Suprapubic skin (tissue), 4 donors: ENCODE results near the gene MYMX. TPM values are rescaled to one million over a fixed set of nuclear protein-coding genes. Genes with fewer than 3 reads are reported as not detected.
"Not testable (repeated sequence)": the region's sequence is repeated elsewhere in the genome, so short reads cannot be mapped to it uniquely, and the experiment has no call there.

Source experiments
- DNase-seq, 2 donors: peaks; one replicate each; pipeline ENCODE4 v3.0.0-alpha.2; 2019; ENCODE audit warnings: low spot score in 2 of 2
- H3K27ac ChIP-seq: fragments of 200-600 bp; sonication (generic); one replicate; pipeline ENCODE4 v1.5.1; 2019
- H3K27me3 ChIP-seq: fragments of 200-600 bp; sonication (generic); one replicate; pipeline ENCODE4 v1.5.1; 2019
- H3K36me3 ChIP-seq: fragments of 200-600 bp; sonication (generic); one replicate; pipeline ENCODE4 v1.5.1; 2019
- H3K4me1 ChIP-seq: fragments of 200-600 bp; sonication (generic); one replicate; pipeline ENCODE4 v1.5.1; 2019
- H3K4me3 ChIP-seq: fragments of 200-600 bp; sonication (generic); one replicate; pipeline ENCODE4 v1.5.1; 2019; ENCODE audit warnings: mild to moderate bottlenecking
- H3K9me3 ChIP-seq: fragments of 200-600 bp; sonication (generic); one replicate; pipeline ENCODE4 v1.5.1; 2019
- EP300 ChIP-seq: sonication (generic); formaldehyde crosslinking; IDR thresholded peaks from one replicate; pipeline ENCODE4 v1.6.1; 2017; ENCODE audit warnings: antibody characterized with exemption
- POLR2A ChIP-seq, 2 donors: fragments of 450-650 bp; IDR thresholded peaks; one replicate each; pipeline ENCODE4 v1.6.1; 2017; ENCODE audit warnings: antibody characterized with exemption in 2 of 2, mild to moderate bottlenecking in 2 of 2, moderate library complexity in 2 of 2
- POLR2AphosphoS5 ChIP-seq, 3 donors: sonication (generic); formaldehyde crosslinking; IDR thresholded peaks; one replicate each; pipeline ENCODE4 v1.6.1; 2017; ENCODE audit warnings: antibody characterized with exemption in 3 of 3
- WGBS: methylation state at CpG from one replicate; pipeline ENCODE4 v1.1.5; 2018; 5-methylcytosine and 5-hydroxymethylcytosine counted together
- total RNA-seq, 4 donors: library from RNA; depleted of rRNA; stranded (reverse); fragments of >200 nt; gene quantifications; one replicate each; pipeline ENCODE4 v1.1.0, GENCODE V29; 2016
- TF ChIP-seq, protein P1 (sequence below), 2 donors: fragments of 200-600 bp in 1 of 2; fragments of 450-650 bp in 1 of 2; sonication (generic) in 1 of 2; IDR thresholded peaks; one replicate each; pipeline ENCODE4 v1.5.1; 2016 to 2019; ENCODE audit warnings: antibody characterized with exemption in 2 of 2, mild to moderate bottlenecking in 1 of 2, moderate library complexity in 1 of 2

Gene MYMX
- total RNA-seq, 4 donors from 2014 or later = not detected

DNA sequence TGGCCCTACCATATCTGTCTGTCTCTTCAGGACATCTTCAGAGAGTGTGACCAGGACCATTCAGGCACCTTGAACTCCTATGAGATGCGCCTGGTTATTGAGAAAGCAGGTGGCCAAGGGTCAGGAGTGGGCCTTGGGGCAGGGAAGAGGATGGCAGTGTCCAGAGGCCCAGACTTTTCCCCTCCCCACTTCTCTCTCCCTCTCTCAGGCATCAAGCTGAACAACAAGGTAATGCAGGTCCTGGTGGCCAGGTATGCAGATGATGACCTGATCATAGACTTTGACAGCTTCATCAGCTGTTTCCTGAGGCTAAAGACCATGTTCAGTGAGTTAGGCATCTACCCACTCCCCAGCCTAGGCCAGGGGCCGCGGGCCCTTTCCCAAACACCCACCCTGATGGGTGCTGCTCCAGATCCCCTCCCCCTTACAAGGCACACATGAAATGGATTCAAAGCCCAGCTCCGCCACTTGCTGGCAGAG is 33.8 kb upstream of the MYMX start:
- Histone ChIP-seq H3K27me3 (no peaks in the 10 kb centered on the region), H3K4me3 (no peak overlapping the region), H3K4me1 (peaks cover 27% of the 10 kb centered on the region), H3K36me3 (no peaks in the 10 kb centered on the region), H3K9me3 (no peaks in the 10 kb centered on the region), H3K27ac (no peak overlapping the region)
- TF ChIP-seq POLR2A (IDR thresholded peaks at IDR 0.05) = no peak
- TF ChIP-seq, protein P1, sequence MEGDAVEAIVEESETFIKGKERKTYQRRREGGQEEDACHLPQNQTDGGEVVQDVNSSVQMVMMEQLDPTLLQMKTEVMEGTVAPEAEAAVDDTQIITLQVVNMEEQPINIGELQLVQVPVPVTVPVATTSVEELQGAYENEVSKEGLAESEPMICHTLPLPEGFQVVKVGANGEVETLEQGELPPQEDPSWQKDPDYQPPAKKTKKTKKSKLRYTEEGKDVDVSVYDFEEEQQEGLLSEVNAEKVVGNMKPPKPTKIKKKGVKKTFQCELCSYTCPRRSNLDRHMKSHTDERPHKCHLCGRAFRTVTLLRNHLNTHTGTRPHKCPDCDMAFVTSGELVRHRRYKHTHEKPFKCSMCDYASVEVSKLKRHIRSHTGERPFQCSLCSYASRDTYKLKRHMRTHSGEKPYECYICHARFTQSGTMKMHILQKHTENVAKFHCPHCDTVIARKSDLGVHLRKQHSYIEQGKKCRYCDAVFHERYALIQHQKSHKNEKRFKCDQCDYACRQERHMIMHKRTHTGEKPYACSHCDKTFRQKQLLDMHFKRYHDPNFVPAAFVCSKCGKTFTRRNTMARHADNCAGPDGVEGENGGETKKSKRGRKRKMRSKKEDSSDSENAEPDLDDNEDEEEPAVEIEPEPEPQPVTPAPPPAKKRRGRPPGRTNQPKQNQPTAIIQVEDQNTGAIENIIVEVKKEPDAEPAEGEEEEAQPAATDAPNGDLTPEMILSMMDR (IDR thresholded peaks at IDR 0.05) = no peak
- no peak for TF ChIP-seq POLR2AphosphoS5 (IDR thresholded peaks at IDR 0.05)
- no peak for TF ChIP-seq EP300
- DNase-seq = no peak
- 83% methylated on average over 4 of the region's 4 CpGs for WGBS

DNA sequence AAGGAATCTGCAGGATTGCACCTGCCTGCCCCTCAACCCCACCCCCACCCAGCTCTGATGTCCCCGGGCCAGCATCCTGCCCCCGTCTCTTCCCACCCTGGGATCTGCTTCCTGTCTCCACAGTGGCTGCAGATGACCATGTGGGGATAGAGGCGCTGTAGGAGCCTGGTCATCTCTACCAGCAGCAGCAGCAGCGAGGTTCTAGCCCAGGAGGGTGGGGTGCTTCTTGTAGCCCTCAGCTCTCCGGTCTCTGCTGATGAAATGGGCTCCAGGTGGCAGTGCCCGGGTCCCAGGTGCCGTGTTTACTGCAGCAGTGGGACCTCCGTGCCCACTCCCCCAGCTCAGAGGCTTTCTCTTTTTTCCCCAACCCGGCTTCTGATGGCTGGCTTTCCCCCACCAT is 32.9 kb upstream of the MYMX start:
- H3K4me3 ChIP-seq = no peak overlapping the region
- no peaks in the 10 kb centered on the region for H3K27me3 ChIP-seq
- H3K36me3 ChIP-seq = no peaks in the 10 kb centered on the region
- H3K27ac ChIP-seq = no peak overlapping the region
- WGBS = 86% methylated on average over 9 of the region's 9 CpGs
- TF ChIP-seq POLR2A (IDR thresholded peaks at IDR 0.05) = no peak
- TF ChIP-seq EP300 = no peak
- no peak for TF ChIP-seq POLR2AphosphoS5 (IDR thresholded peaks at IDR 0.05)
- DNase-seq = no peak
- no peaks in the 10 kb centered on the region for H3K9me3 ChIP-seq
- peaks cover 21% of the 10 kb centered on the region for H3K4me1 ChIP-seq

DNA sequence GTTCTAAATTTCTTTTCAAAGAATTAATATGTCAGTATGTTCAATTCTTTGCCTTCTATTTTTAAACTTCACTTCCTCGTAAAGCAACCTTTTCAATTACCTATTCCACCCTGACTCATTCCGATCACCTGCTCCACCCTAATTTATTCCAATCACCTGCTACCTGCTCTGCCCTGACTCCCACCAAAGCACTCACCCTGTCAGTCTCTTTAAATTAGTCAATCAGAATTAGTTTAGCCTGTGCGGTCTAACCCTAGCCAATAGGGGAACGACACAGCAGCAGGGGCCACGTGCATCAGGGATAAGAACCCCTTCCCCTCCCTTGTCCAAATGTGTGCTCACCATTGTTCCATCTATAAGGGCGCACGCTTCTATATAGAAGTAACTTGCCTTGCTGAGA is 31.4 kb upstream of the MYMX start:
- H3K9me3 ChIP-seq, DNase-seq, H3K27me3 ChIP-seq, H3K27ac ChIP-seq, H3K36me3 ChIP-seq, H3K4me3 ChIP-seq: not testable (repeated sequence)
- 73% methylated on average over 7 of the region's 7 CpGs for WGBS
- peaks cover 19% of the 10 kb centered on the region for H3K4me1 ChIP-seq

- peak overlapping the region; percentile 24 for H3K27ac ChIP-seq
- no peak overlapping the region for H3K4me3 ChIP-seq
- TF ChIP-seq EP300 = no peak
- no peak for TF ChIP-seq POLR2AphosphoS5 (IDR thresholded peaks at IDR 0.05)
- TF ChIP-seq, protein P1 (IDR thresholded peaks at IDR 0.05) = no peak
- no peak for TF ChIP-seq POLR2A (IDR thresholded peaks at IDR 0.05)
- no peaks in the 10 kb centered on the region for H3K36me3 ChIP-seq
- WGBS = 46% methylated on average over 9 of the region's 9 CpGs
- no peak for DNase-seq
- no peaks in the 10 kb centered on the region for H3K27me3 ChIP-seq
- H3K4me1 ChIP-seq = peaks cover 19% of the 10 kb centered on the region
- no peaks in the 10 kb centered on the region for H3K9me3 ChIP-seq
Measured at GRCh38 chr6:44185953-44186634, 30.6 kb upstream of the MYMX start.

GRCh38 chr6:44186635-44187025 is 30.1 kb upstream of the MYMX start:
- 68% methylated on average over 7 of the region's 7 CpGs for WGBS
- no peak for DNase-seq
- Histone ChIP-seq H3K9me3 (no peaks in the 10 kb centered on the region), H3K27ac (peak overlapping the region; percentile 24), H3K36me3 (no peaks in the 10 kb centered on the region), H3K4me1 (peaks cover 19% of the 10 kb centered on the region), H3K27me3 (no peaks in the 10 kb centered on the region), H3K4me3 (no peak overlapping the region)
- TF ChIP-seq, protein P1 (IDR thresholded peaks at IDR 0.05) = no peak
- no peak for TF ChIP-seq POLR2AphosphoS5 (IDR thresholded peaks at IDR 0.05)

DNA sequence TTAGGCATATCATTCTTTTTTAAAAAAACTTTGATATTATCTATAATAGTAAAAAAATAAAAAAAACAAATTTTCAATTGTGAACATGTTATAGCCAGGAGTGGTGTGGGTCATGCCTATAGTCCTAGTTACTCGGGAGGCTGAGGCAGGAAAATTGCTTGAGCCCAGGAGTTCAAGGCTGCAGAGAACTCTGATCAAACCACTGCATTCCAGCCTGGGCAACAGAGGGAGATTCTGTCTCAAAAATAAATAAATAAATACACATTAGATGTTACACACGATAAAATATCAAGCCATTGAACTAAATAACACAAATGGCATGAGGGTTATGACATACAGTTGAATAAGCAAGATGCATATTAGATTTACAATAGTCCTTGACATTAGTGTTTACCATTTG is 27.9 kb upstream of the MYMX start:
- H3K36me3 ChIP-seq = no peaks in the 10 kb centered on the region
- DNase-seq = no peak
- no peaks in the 10 kb centered on the region for H3K27me3 ChIP-seq
- H3K4me1 ChIP-seq = peaks cover 8% of the 10 kb centered on the region
- H3K9me3 ChIP-seq = no peaks in the 10 kb centered on the region
- H3K4me3 ChIP-seq = no peak overlapping the region
- WGBS = 77% methylated on average over 2 of the region's 2 CpGs
- TF ChIP-seq, protein P1 (IDR thresholded peaks at IDR 0.05) = no peak
- TF ChIP-seq POLR2AphosphoS5 (IDR thresholded peaks at IDR 0.05) = no peak
- no peak for TF ChIP-seq EP300
- TF ChIP-seq POLR2A (IDR thresholded peaks at IDR 0.05) = no peak
- H3K27ac ChIP-seq = no peak overlapping the region
